HG03558 (cell line): ENCODE measurements around the gene ZNF101.

ENCODE experiments used
- ATAC-seq: cut with Tn5 transposase; IDR thresholded peaks from one replicate; pipeline ENCODE4 v1.9.1; 2021; ENCODE audit warnings: moderate number of reproducible peaks; ENCODE audit not compliant: unreplicated experiment; ENCODE audit errors: extremely low read depth

Gene ZNF101

DNA sequence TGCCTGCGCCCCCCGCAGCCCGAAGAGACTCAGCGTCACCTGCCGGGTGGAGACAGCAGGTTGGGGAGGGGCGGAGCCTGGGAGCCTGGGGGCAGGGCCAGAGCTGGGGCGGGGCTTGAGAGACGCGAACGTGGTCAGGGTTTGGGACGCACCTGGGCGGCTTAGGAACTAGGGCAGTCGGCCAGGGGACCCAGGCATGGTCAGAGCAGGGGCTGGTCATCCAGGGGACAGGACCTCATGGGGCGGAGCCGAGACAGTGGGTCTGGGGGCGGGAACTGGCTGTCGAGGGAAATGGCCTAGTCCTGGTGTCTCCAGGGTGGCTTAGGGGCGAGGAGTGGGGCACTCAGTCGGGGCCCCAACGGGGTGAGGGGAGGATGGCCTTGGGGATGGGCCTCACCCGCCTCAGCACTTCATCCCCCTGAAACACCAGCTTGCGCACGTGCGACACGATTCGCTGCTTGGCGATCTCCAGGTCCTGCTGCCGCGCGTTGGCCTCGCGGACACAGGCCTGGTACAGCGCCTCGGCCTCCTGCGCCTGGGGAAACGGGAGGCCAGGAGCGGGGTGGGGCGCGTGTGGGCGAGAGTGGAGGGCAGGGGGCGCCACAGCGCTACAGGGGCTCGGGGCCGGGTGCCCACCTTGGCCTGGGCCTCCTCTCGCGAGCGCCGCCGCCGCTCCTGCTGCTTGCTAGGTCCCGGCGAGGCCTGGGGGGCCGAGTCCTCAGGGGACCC is 31.0 kb upstream of the ZNF101 start:
- ATAC-seq: no peak

- ATAC-seq: no peak
These were observed 26.0 kb upstream of the ZNF101 start for GRCh38 chr19:19642506-19643157.

DNA sequence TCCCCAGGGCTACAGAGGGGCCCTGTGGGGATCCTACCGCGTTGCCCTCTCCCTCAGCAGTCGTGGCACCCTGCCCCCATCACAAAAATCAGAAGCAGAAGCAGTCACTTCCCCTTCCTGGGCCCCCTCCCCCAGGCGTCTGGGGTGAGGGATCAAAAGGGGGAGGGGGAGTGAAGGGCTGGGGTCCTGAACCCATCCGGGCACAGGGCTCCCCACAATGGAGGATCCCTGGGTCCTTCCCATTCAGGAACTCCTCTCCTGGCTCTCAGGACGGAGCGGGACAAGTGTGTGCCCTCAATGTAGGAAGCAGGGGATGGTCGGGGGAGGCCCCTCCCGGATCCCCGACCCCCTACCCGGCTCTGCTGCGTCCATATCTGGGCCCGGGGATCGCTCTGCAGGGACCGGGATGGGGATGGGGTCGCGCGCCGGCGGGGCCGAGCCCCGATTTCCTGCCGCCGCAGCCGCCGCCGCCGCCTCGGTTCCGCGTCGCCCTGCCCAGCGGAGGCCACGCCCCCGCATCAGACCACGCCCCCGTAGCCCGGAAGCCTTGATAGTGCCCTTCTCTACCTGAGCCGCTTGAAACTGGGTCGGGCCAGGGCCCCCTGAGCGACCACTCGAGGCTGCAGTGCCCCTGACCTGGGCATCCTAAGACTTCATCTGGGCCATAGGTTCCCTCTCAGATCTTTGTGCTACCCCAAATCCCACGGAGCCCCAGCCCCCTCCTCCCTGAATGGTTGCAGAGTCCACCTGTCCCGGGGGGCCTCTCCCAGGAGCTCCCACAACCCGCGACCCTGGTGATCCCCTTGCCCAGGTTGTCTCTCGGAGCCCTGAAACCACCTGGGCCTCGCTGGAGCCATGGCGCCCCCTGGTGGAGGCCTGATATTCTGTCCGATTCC is 25.2 kb upstream of the ZNF101 start, which contains the start of gene GMIP:
GMIP (minus strand) TSS at position 500 of the 896 bp plus-strand sequence; CDS start at position 372, 128 bp downstream.
- ATAC-seq: no peak

GRCh38 chr19:19644054-19644388 is 24.6 kb upstream of the ZNF101 start:
- no peak for ATAC-seq

GRCh38 chr19:19645233-19645870 is 23.3 kb upstream of the ZNF101 start:
- ATAC-seq: no peak

DNA sequence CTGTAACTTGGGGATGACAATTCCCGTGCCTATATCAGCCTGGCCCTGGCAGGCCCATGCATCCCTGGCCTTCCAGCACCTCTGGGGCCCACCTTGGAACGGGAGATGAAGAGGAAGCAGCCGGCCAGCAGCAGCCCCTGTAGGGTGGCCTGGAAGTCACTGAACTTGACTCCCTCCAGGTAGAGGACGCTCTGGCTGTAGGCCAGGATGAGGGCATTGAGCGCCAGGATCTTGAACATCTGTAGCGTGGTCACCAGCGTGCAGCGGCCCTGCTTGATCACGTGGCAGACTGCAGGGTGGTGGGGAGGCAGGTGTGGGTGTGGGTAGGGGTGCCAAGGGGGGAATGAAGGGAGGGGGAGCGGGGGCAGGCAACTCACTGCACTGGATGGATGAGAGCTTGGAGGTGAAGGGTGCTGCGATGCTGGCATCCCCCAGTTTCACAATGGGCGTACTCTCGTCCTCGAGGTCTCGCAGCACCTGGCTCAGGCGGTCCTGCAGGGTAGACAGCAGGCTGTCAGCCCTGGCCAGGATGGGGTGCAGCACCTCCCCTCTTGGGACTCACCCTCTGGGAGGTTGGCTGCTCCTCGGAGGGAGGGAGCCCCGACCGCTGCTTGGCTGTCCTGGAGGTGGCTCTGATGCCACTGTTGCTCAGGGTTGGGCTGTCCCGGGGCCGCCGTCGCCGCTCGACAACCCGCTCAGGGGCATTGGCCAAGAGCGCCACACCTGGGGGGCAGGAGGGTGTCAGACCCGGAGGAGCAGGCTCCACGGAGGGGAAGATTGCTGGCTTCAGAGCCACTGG is 21.4 kb upstream of the ZNF101 start:
- ATAC-seq: no peak

DNA sequence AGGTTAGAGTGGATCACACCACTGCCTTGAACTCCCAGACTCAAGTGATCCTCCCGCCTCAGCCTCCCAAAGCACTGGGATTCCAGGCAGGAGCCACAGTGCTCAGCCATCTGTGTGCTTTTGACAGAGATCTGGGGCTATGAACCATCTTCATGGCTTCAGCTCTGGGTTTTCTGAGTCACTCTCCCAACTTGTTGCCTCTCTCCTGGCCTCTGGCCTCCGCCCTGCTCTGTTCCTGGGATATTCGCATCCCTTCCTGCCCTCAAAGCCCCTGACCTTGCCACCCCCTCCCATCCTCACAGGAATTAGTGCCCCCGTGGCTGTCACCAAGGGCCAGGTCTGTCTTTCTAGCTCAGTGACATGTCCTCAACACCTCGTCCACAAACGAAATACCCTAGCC is 19.5 kb upstream of the ZNF101 start:
- ATAC-seq: no peak

GRCh38 chr19:19649580-19649995 is 19.1 kb upstream of the ZNF101 start:
- no peak for ATAC-seq

- ATAC-seq: no peak
These were observed 18.3 kb upstream of the ZNF101 start for GRCh38 chr19:19650331-19650730.

DNA sequence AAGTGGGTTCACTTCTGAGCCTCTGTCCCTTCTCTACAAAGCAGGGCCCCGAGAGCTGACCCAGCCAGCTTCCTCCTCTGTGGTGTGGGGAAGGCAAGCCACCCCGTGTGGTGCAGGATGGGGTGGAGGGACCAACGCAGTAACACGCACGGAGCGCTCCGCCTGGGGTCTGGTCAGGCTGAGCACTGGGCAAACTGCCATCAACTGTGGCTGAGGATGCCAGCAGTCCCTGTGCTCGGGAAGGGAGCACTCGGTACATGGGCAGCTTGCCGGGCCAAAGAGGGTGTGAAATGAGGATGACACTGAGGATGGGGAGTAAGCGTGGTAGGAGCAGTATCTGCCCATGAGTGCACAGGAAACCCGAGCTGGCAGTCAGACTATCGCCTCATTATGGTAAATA is 17.6 kb upstream of the ZNF101 start:
- ATAC-seq: no peak

DNA sequence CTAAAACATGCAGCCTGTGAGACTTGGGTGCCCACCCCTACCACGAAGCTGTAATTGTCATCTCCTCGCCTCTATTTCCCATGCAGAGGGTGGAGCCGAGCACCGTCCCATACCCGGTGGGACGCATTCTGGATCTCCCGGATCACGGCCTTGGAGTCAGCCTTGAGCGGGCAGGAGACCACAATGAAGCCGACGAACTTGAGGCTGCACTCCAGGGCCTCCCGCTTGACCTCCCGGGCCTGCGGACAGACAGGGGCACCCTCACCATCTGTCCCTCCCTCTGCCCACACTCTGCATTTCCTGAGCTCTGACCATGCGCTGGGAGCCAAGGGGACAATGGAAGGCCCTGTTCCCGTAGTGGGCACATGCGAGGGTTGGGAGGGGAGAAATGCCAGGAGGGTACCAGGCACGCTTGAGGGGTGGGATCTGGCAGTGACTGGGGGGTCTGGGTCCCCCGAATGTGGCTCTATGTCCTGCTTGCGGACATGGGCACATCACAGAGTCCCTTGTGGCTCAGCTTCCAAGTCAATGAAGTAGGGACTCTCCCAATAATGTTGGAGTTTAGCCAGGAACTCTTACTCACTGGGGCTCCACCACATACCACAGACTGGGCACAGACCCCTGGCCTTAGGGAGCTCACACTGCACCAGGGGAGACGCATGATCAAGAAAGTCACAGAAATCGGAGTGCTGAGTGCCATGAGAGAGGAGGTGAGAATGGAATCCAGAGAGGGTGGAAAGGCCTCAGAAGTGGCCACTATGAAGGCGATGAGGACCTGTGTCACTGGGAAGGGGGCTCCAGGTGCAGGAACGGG is 15.9 kb upstream of the ZNF101 start:
- ATAC-seq: no peak

- no peak for ATAC-seq
These were observed 15.0 kb upstream of the ZNF101 start for GRCh38 chr19:19653597-19654147.

DNA sequence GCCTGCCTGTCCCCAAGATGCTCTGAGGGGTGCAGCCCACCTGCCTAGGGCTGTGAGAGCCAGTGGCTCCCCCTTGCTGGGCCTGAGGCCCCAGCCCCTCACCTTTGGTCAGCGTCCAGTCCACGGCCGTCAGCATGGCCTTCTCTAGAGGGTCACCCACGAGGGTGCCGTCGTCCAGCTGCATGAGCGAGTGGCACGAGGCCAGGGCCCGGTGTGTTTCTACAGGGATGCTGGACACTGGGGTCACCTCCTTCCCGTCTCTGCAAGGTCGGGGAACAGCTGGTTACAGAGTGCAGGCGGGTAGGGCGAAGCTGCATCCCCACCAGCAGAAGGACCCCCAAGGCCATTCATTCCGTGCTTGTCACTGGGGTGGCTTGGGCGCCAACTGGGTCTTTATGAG is 14.2 kb upstream of the ZNF101 start:
- no peak for ATAC-seq

GRCh38 chr19:19655051-19655594 is 13.5 kb upstream of the ZNF101 start:
- no peak for ATAC-seq

DNA sequence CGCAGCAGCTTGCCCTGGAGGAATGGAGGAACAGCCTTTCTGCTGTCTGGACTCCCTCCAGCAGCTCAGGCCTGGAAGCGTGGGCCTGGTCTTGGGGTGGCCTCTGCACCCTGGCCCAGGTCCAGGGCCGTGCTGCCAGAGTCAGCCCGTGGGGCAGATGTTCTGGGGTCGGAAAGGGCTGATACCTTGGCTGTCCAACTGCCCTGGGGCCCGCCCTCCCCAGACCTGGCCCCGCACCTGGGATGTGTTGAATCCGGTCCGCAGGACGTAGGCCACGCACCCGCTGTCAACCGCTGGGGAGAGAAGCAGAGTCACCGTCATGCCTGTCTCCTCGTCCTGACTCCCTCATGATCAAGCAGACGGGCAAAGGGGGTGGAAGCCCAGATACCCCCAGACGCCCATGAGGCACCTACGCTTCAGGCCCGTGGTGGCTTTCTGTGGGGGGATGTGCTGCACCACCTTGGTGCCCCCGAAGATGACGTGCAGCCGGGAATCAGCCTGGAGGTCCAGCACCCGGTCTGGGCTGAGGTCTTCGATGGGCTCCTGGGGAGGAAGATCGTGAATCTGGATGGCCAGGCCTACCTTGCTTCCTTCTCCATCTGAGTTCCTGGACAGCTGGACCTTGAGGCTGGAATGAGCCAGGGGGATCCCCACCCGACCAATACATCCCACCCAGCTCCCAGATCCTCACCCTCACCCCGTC is 12.8 kb upstream of the ZNF101 start:
- ATAC-seq: no peak

- no peak for ATAC-seq
These were observed 11.9 kb upstream of the ZNF101 start for GRCh38 chr19:19656451-19657396.

DNA sequence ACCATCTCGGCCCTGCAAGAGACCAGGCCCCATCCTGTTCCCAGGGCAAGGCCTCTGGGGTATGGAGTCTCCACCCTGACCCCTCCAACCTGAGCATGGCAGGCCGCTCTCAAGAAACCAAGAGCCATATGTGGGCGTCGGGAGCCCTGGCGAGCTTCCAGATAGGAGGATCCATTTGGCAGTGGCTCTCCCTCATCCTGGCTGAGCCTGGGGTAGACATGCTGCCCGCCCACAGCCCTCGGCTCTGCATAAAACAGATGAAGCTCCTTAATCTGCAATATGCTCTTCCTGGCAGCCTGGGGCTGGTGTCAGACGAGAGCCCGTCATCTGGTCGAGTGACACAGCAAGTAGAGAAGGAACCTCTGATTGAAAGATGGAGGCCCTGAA is 11.2 kb upstream of the ZNF101 start:
- ATAC-seq: no peak
